ENCODE results near the gene FBXO40. TPM values are rescaled to one million over a fixed set of nuclear protein-coding genes. Genes with fewer than 3 reads are reported as not detected.

Gene FBXO40
- total and polyA plus RNA-seq, 3 experiments from 2014 or later: not detected

DNA sequence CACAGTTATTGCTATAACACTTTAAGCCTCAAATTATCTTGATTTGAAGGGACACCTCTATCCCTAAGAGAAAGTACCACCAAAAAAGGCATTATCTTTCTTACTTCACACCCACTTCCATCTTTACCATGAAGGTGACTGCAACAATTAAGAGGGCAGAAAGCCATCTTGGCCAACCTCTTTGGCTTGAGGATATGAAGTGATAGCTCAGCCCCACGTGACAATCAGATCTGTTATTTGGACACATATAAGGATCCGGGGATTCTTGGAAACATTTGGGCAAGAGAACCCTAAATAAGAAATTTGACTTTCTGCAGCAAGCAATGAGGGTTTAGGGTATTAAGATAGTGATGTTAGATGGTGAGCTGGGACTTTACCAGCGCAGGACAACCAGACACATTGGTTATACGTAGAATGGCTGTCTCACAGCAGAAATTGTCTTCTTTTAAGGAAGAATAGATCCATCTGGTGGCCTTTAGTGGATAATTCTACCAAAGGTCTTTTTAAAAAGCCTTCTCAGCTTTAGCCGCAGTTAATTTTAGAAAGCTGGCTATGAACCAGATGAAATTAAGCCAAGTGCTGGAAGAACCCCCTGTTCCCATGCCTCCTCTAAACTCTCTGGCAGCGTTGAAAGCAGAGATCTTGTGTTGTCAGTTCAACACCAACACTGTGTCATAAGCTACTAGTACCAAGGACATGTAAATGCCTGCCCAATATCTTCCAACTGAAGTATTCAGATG lies 55.2 kb downstream of the FBXO40 start:
- Histone ChIP-seq H3K9me3 (ENCODE audit: low read length) (no peaks in the 10 kb centered on the region), H3K36me3 (ENCODE audit: insufficient read depth, low read length) (peaks cover 39% of the 10 kb centered on the region), H3K27ac (ENCODE audit: low read depth, low read length) (no peak overlapping the region), H3K4me3 (ENCODE audit: low read length) (no peak overlapping the region), H3K4me1 (ENCODE audit: insufficient read depth, low read length) (peaks cover 44% of the 10 kb centered on the region), H3K27me3 (ENCODE audit: insufficient read depth, low read length, poor library complexity, severe bottlenecking) (no peaks in the 10 kb centered on the region)
- Mint-ChIP-seq H3K4me3 (no peak overlapping the region), H3K4me1 (peaks cover 44 to 63% (median 59%) of the 10 kb centered on the region in 3 donors), H3K27ac (peak overlapping the region in 3 of 8 donors; percentile 17 to 29 (median 17)), H3K36me3 (peaks cover 12 to 82% (median 31%) of the 10 kb centered on the region in 3 donors), H3K9me3 (no peaks in the 10 kb centered on the region), H3K27me3 (no peaks in the 10 kb centered on the region)
- no peak for DNase-seq
- POLR2A ChIA-PET: no interaction called here
- CTCF ChIA-PET: interaction anchor here (1.1 kb wide), 1 partner anchor 12 kb away, joined by 3 read pairs; the partner anchor contains the start of gene HCLS1

DNA sequence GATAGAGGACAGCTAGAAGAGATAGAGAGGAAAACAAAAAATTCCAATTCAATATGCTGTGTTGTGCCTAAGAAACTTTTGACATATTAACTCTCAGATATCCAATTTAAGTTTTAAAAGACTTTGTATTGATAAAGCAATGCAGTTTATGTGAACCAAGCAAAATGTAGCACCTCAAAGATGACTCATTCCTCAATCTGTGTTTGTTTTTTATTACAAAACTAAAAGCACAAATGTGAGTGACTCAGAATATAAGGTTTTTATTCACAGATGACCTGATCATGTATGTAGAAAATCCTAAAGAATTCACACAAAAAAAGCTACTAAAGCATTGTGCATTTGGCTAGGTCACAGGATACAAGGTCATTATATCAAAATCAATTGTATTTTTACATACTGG lies 56.5 kb downstream of the FBXO40 start:
- no peaks in the 10 kb centered on the region for H3K9me3 Mint-ChIP-seq

DNA sequence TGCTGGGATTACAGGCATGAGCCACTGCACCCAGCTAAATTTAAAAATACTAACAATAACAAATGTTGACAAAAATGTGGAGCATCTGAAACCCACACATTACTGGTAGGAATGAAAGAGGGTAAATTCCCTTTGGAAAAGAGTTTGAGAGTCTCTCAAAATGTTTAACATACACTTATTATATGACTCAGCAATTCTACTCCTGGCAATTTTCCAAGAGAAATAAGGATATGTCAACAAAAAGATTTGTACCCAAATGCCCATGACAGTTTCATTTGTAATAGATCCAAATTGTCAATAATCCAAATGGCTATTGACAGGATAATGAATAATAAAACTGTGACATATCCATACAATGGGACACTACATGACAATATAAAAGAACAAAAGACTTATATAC lies 58.5 kb downstream of the FBXO40 start:
- H3K4me3 Mint-ChIP-seq: peak overlapping the region in 5 of 7 donors; percentile 3 to 53 (median 32)
- no peak overlapping the region for H3K4me3 ChIP-seq (ENCODE audit: low read length)
- no peaks in the 10 kb centered on the region for H3K9me3 ChIP-seq (ENCODE audit: low read length)
- peaks cover 17 to 87% (median 27%) of the 10 kb centered on the region in 3 donors for H3K36me3 Mint-ChIP-seq
- H3K4me1 Mint-ChIP-seq: peaks cover 69 to 84% (median 83%) of the 10 kb centered on the region in 3 donors
- H3K9me3 Mint-ChIP-seq: no peaks in the 10 kb centered on the region
- H3K4me1 ChIP-seq (ENCODE audit: insufficient read depth, low read length): peaks cover 61% of the 10 kb centered on the region
- no peaks in the 10 kb centered on the region for H3K27me3 ChIP-seq (ENCODE audit: insufficient read depth, low read length, poor library complexity, severe bottlenecking)
- H3K27ac ChIP-seq (ENCODE audit: low read depth, low read length): no peak overlapping the region
- peak overlapping the region in 4 of 8 donors; percentile 33 to 82 (median 52) for H3K27ac Mint-ChIP-seq
- POLR2A ChIA-PET: no interaction called here
- no peak for DNase-seq
- peaks cover 26% of the 10 kb centered on the region for H3K36me3 ChIP-seq (ENCODE audit: insufficient read depth, low read length)
- CTCF ChIA-PET: no interaction called here
- H3K27me3 Mint-ChIP-seq: no peaks in the 10 kb centered on the region

More for the DNA sequence above, 56.5 kb downstream of the FBXO40 start:
- Mint-ChIP-seq H3K4me1 (peaks cover 55 to 76% (median 68%) of the 10 kb centered on the region in 3 donors), H3K36me3 (peaks cover 12 to 79% (median 23%) of the 10 kb centered on the region in 3 donors), H3K27me3 (no peaks in the 10 kb centered on the region), H3K27ac (peak overlapping the region in 4 of 8 donors; percentile 17 to 60 (median 26)), H3K4me3 (peak overlapping the region in 1 of 7 donors; percentile 12)
- no peak for DNase-seq
- Histone ChIP-seq H3K27ac (ENCODE audit: low read depth, low read length) (no peak overlapping the region), H3K9me3 (ENCODE audit: low read length) (no peaks in the 10 kb centered on the region), H3K4me1 (ENCODE audit: insufficient read depth, low read length) (peaks cover 56% of the 10 kb centered on the region), H3K36me3 (ENCODE audit: insufficient read depth, low read length) (peaks cover 27% of the 10 kb centered on the region), H3K4me3 (ENCODE audit: low read length) (no peak overlapping the region), H3K27me3 (ENCODE audit: insufficient read depth, low read length, poor library complexity, severe bottlenecking) (no peaks in the 10 kb centered on the region)
- CTCF ChIA-PET: no interaction called here
- POLR2A ChIA-PET: no interaction called here

DNA sequence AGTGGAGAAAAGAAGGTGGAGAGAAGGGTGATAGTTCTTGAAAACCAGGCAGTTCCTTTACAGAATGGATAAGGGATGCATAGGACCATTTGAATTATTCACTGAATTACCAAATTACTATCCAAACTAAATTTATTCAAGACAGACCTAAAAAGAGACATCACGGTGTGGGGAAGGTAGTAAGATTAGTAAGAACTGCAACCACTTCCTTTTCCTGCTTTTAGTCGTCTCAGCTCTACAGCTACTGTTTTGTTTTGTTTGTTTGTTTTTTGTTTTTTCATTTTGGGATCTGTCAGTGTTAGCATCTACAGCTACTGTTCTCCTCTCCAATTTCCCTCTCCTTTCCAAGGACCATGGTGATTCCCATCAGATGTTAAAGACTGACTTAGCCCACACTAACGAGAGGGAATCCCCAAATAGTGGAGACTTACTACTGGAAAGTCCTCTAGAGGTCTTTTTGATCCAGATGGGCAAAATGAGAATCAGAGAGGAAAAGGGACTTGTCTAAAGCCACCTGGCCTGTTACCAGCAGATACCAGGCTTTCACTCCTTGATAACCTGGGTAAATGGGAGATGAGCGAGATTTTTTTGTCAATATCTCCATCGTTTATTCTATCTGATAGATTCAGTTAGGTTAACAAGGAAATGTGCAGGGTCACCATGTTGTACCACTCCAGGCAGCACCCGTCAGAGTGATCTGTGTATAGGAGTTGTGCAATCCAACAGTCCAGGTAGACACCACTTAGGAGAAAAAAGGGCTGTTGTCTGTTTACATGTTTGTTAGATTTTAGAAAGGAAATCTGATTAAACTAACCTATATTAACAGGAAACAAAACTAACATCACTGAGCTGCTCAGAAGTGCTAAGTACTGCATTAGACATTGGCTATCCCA lies 61.6 kb downstream of the FBXO40 start:
- Histone ChIP-seq H3K4me1 (ENCODE audit: insufficient read depth, low read length) (peaks cover 79% of the 10 kb centered on the region), H3K4me3 (ENCODE audit: low read length) (no peak overlapping the region), H3K9me3 (ENCODE audit: low read length) (no peaks in the 10 kb centered on the region), H3K27me3 (ENCODE audit: insufficient read depth, low read length, poor library complexity, severe bottlenecking) (no peaks in the 10 kb centered on the region), H3K36me3 (ENCODE audit: insufficient read depth, low read length) (peaks cover 32% of the 10 kb centered on the region), H3K27ac (ENCODE audit: low read depth, low read length) (no peak overlapping the region)
- Mint-ChIP-seq H3K27ac (peak overlapping the region; percentile 80 to 96 (median 90)), H3K36me3 (peaks cover 24 to 90% (median 35%) of the 10 kb centered on the region in 3 donors), H3K4me1 (peaks cover 84 to 93% (median 90%) of the 10 kb centered on the region in 3 donors), H3K27me3 (no peaks in the 10 kb centered on the region), H3K4me3 (peak overlapping the region; percentile 8 to 77 (median 70)), H3K9me3 (no peaks in the 10 kb centered on the region)
- CTCF ChIA-PET: interaction anchor here (0.6 kb wide), 1 partner anchor 22 kb away, joined by 3 read pairs; no protein-coding TSS in a partner anchor
- DNase-seq: no peak
- POLR2A ChIA-PET: interaction anchor here (0.8 kb wide), 1 partner anchor 94 kb away, joined by 4 read pairs; no protein-coding TSS in a partner anchor

DNA sequence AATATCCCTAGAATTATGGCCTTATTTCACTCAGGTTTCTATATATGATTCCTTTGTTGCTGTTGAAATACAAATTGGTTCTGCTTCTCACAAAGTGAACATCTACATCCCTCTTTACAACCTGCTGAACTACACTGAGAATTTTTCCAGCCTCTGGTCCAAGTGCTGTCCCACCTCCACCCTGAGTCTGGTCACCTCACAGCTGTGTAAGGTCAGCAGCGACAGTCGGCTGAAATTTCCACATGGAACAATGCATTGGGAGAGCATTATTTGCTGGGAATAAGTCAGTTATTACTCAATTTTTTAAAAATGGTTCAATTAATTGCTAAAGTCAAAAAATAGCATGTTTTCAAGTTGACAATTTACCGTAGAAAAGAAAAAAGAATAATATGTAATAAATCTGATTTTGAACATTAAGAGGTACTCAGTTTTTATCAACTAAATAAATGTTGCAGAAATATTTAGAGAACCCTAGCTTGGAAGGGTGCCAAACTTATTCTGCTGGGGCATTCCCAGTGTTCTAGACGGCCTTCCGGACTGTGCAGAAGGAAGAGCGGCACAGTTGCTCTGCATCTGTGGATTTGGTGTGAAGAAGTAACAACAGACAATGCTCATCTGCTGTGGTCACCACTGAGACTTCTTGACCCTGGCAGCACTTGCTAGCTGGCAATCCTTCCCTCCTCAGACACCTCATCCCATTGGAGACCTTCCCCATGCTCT lies 65.7 kb downstream of the FBXO40 start:
- peak overlapping the region; percentile 94 to 100 (median 99) for H3K27ac Mint-ChIP-seq
- Histone ChIP-seq H3K36me3 (ENCODE audit: insufficient read depth, low read length) (peaks cover 25% of the 10 kb centered on the region), H3K4me3 (ENCODE audit: low read length) (peak overlapping the region; percentile 74), H3K27me3 (ENCODE audit: insufficient read depth, low read length, poor library complexity, severe bottlenecking) (no peaks in the 10 kb centered on the region), H3K4me1 (ENCODE audit: insufficient read depth, low read length) (peaks cover 55% of the 10 kb centered on the region), H3K27ac (ENCODE audit: low read depth, low read length) (peak overlapping the region; percentile 21), H3K9me3 (ENCODE audit: low read length) (no peaks in the 10 kb centered on the region)
- no peaks in the 10 kb centered on the region for H3K9me3 Mint-ChIP-seq
- peaks cover 15 to 73% (median 31%) of the 10 kb centered on the region in 3 donors for H3K36me3 Mint-ChIP-seq
- peak overlapping the region; percentile 91 to 99 (median 96) for H3K4me3 Mint-ChIP-seq
- H3K4me1 Mint-ChIP-seq: peaks cover 71 to 77% (median 74%) of the 10 kb centered on the region in 3 donors
- CTCF ChIA-PET: no interaction called here
- POLR2A ChIA-PET: interaction anchor here (0.5 kb wide), 1 partner anchor 1134 kb away, joined by 3 read pairs; no protein-coding TSS in a partner anchor
- no peak for DNase-seq
- H3K27me3 Mint-ChIP-seq: no peaks in the 10 kb centered on the region

DNA sequence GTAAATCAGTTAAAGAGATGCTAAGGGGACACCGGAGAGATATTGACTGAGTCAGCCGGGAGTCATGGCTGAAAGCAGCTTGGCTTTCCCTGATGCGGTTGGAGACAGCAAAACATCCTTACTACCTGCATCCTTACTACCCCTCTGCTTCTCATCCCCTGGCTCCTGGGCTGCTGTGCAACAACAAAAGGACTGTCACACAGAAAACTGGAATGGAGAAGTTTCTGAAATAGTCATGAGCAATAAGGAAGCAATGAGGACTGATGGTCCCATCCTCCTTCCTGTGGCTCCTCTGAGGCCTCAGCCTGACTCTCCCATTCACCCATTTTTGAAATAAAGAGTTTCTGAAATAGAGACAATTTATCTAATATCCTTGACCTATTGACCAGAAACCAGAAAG lies 66.4 kb downstream of the FBXO40 start:
- Mint-ChIP-seq H3K4me3 (peak overlapping the region; percentile 91 to 99 (median 96)), H3K4me1 (peaks cover 64 to 70% (median 67%) of the 10 kb centered on the region in 3 donors), H3K9me3 (no peaks in the 10 kb centered on the region), H3K27me3 (no peaks in the 10 kb centered on the region), H3K36me3 (peaks cover 16 to 74% (median 34%) of the 10 kb centered on the region in 3 donors), H3K27ac (peak overlapping the region; percentile 94 to 100 (median 99))
- Histone ChIP-seq H3K4me1 (ENCODE audit: insufficient read depth, low read length) (peaks cover 49% of the 10 kb centered on the region), H3K27me3 (ENCODE audit: insufficient read depth, low read length, poor library complexity, severe bottlenecking) (no peaks in the 10 kb centered on the region), H3K4me3 (ENCODE audit: low read length) (peak overlapping the region; percentile 74), H3K27ac (ENCODE audit: low read depth, low read length) (peak overlapping the region; percentile 94), H3K9me3 (ENCODE audit: low read length) (no peaks in the 10 kb centered on the region), H3K36me3 (ENCODE audit: insufficient read depth, low read length) (peaks cover 27% of the 10 kb centered on the region)
- ChIA-PET POLR2A (interaction anchor here (0.5 to 0.8 kb wide), 2 partner anchors 1133 to 1134 kb away, joined by 3 read pairs; partner anchors contain the start of gene HSPBAP1), CTCF (no interaction called here)
- no peak for DNase-seq

Measured in CD8-positive, alpha-beta memory T cell (primary cell).